Activated CD8-positive, alpha-beta T cell treated with anti-CD3 and anti-CD28 coated beads for 36 hours (primary cell): ENCODE data around the gene RAB27B. TPM values are rescaled to one million over a fixed set of nuclear protein-coding genes. Genes with fewer than 3 reads are reported as not detected.

ENCODE experiments used
- ATAC-seq: fragments of 200-7000 bp; cut with Tn5 transposase; one replicate; pipeline ENCODE4 v1.10.0; 2021; ENCODE audit warnings: mild to moderate bottlenecking, moderate library complexity
- CTCF ChIA-PET: fragments of 350-600 bp; sonication (Branson Sonifier 250); formaldehyde crosslinking; loops from one replicate; lab custom pipeline; 2021; ENCODE audit warnings: antibody characterized with exemption; lab: Charles Lee
- POLR2A ChIA-PET: fragments of 350-600 bp; sonication (Branson Sonifier 250); formaldehyde crosslinking; loops from one replicate; lab custom pipeline; 2021; ENCODE audit warnings: antibody characterized with exemption; lab: Charles Lee
- DNase-seq: peaks from one replicate; pipeline ENCODE4 v3.0.0-alpha.2; 2020
- H3K27ac Mint-ChIP-seq: one replicate; pipeline ENCODE4 v1.8.0; 2021; ENCODE audit warnings: mild to moderate bottlenecking, mixed read lengths
- H3K27me3 Mint-ChIP-seq: one replicate; pipeline ENCODE4 v1.8.0; 2021; ENCODE audit warnings: mixed read lengths
- H3K36me3 Mint-ChIP-seq: one replicate; pipeline ENCODE4 v1.8.0; 2021; ENCODE audit warnings: low read depth, mixed read lengths
- H3K4me1 Mint-ChIP-seq: one replicate; pipeline ENCODE4 v1.8.0; 2021; ENCODE audit warnings: low read depth, mixed read lengths
- H3K4me3 Mint-ChIP-seq: one replicate; pipeline ENCODE4 v1.8.0; 2021; ENCODE audit warnings: mild to moderate bottlenecking, moderate library complexity, mixed read lengths
- H3K9me3 Mint-ChIP-seq: one replicate; pipeline ENCODE4 v1.8.0; 2021; ENCODE audit warnings: mixed read lengths
- intact Hi-C: fragments of 100-400 bp; cut with micrococcal nuclease; formaldehyde crosslinking; loops from one replicate; pipeline ENCODE4 v1.10.0; 2022
- total RNA-seq, 2 experiments: library from RNA; stranded (reverse); gene quantifications; one replicate each; pipeline ENCODE4 v1.2.3, GENCODE V29; 2021
- TF ChIP-seq, protein P1 (sequence below): fragments of 200-600 bp; IDR thresholded peaks from one replicate; pipeline ENCODE4 v1.8.0; 2022; ENCODE audit warnings: antibody characterized with exemption, mild to moderate bottlenecking

RAB27B gene
- total RNA-seq, 2 experiments from 2014 or later, result not detected

DNA sequence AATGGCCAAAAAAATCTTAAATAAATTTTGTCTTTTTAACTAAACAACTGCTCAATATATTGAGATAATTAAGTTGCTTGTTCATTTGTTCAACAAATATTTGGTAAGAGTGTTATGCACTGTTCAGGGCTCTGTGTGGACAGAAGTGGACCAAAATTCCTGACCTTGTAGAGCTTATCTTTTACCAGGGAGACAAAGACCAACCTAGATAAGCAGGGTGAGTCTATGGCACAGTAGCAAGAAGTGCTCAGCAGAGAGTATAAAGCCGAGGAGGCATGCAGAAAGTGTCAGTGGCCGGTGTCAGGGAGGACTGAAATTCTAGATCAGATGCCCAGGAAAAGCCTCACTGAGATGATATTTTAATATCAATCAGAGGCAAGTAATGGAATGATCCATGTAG is 2.6 kb downstream of the RAB27B start:
- ATAC-seq (no peak), DNase-seq (no peak)
- no peak overlapping the region for H3K4me3 Mint-ChIP-seq
- peaks cover 17% of the 10 kb centered on the region for H3K27me3 Mint-ChIP-seq
- TF ChIP-seq, protein P1, sequence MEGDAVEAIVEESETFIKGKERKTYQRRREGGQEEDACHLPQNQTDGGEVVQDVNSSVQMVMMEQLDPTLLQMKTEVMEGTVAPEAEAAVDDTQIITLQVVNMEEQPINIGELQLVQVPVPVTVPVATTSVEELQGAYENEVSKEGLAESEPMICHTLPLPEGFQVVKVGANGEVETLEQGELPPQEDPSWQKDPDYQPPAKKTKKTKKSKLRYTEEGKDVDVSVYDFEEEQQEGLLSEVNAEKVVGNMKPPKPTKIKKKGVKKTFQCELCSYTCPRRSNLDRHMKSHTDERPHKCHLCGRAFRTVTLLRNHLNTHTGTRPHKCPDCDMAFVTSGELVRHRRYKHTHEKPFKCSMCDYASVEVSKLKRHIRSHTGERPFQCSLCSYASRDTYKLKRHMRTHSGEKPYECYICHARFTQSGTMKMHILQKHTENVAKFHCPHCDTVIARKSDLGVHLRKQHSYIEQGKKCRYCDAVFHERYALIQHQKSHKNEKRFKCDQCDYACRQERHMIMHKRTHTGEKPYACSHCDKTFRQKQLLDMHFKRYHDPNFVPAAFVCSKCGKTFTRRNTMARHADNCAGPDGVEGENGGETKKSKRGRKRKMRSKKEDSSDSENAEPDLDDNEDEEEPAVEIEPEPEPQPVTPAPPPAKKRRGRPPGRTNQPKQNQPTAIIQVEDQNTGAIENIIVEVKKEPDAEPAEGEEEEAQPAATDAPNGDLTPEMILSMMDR, result no peak
- intact Hi-C loops, result no loop called here
- ChIA-PET POLR2A (no interaction called here), CTCF (no interaction called here)
- no peaks in the 10 kb centered on the region for H3K9me3 Mint-ChIP-seq
- H3K27ac Mint-ChIP-seq, result no peak overlapping the region
- no peaks in the 10 kb centered on the region for H3K36me3 Mint-ChIP-seq
- H3K4me1 Mint-ChIP-seq, result peaks cover 15% of the 10 kb centered on the region

DNA sequence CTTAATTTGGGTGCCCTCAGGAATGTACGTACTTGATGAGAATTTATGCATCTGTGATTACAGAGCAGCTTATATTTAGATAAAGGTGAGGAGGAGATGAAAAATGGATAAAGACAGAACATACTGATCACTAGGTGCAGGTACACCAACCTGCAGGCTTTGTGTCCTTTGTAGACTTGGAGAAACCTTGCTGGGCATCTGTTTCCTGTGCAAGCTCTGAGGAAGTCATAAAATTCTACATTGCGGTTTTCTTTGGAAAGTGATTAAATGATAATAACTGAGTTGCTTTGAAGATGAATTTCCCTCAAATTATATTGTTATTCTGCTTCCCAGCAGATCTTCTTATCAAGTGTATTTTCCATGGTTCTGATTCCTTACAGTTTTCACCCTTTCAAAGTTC is 7.7 kb downstream of the RAB27B start:
- Mint-ChIP-seq H3K9me3 (no peaks in the 10 kb centered on the region), H3K4me3 (no peak overlapping the region), H3K27ac (no peak overlapping the region), H3K36me3 (no peaks in the 10 kb centered on the region), H3K27me3 (peaks cover 7% of the 10 kb centered on the region), H3K4me1 (peaks cover 10% of the 10 kb centered on the region)
- POLR2A ChIA-PET, result no interaction called here
- intact Hi-C loops, result no loop called here
- no peak for ATAC-seq
- TF ChIP-seq, protein P1, result no peak
- CTCF ChIA-PET, result no interaction called here
- no peak for DNase-seq

- TF ChIP-seq, protein P1, result no peak
- DNase-seq (no peak), ATAC-seq (no peak)
- Mint-ChIP-seq H3K27ac (no peak overlapping the region), H3K36me3 (no peaks in the 10 kb centered on the region), H3K4me1 (no peaks in the 10 kb centered on the region), H3K27me3 (no peaks in the 10 kb centered on the region), H3K9me3 (no peaks in the 10 kb centered on the region), H3K4me3 (no peak overlapping the region)
- POLR2A ChIA-PET, result no interaction called here
- CTCF ChIA-PET, result no interaction called here
- intact Hi-C loops, result no loop called here
These were observed 15.0 kb downstream of the RAB27B start for GRCh38 chr18:54843314-54843713.

GRCh38 chr18:54845787-54846186 is 17.5 kb downstream of the RAB27B start:
- Mint-ChIP-seq H3K27ac (no peak overlapping the region), H3K4me3 (no peak overlapping the region), H3K9me3 (no peaks in the 10 kb centered on the region), H3K27me3 (no peaks in the 10 kb centered on the region), H3K36me3 (no peaks in the 10 kb centered on the region), H3K4me1 (no peaks in the 10 kb centered on the region)
- ChIA-PET POLR2A (no interaction called here), CTCF (no interaction called here)
- TF ChIP-seq, protein P1, result no peak
- ATAC-seq, result no peak
- no peak for DNase-seq
- intact Hi-C loops, result no loop called here

DNA sequence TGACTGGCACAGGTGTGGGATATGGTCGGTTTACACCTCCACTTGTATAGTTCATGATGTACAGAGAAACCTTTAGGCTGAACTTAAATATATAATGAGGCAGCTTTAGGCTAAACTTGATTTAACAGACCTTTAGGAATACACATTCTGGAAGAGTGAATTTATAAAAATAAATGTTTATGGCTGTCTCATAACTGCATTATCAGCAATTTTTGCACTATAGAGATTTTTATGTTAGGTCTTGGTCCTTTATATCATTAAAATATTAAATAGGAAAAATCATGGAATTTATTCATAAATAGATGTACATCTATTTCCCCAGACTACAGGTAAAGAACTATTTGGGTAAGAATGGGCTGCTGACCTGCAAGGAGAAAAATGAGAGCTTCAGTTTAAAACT is 19.8 kb downstream of the RAB27B start:
- no peak overlapping the region for H3K4me3 Mint-ChIP-seq
- TF ChIP-seq, protein P1, result no peak

More for the DNA sequence above, 19.8 kb downstream of the RAB27B start:
- ChIA-PET CTCF (no interaction called here), POLR2A (no interaction called here)
- Mint-ChIP-seq H3K9me3 (no peaks in the 10 kb centered on the region), H3K27ac (no peak overlapping the region), H3K4me1 (peaks cover 8% of the 10 kb centered on the region), H3K36me3 (no peaks in the 10 kb centered on the region), H3K27me3 (no peaks in the 10 kb centered on the region)
- intact Hi-C loops, result no loop called here
- DNase-seq (no peak), ATAC-seq (no peak)
